ENCODE measurements around the gene AZU1.

- TF ChIP-seq POLR2A (IDR thresholded peaks at IDR 0.05) (no peak), CTCF (IDR thresholded peaks at IDR 0.05) (no peak)
These were observed 27.1 kb upstream of the AZU1 start for GRCh38 chr19:800360-801029.
